Activated gamma-delta T cell treated with Interleukin-2 at 50 U/mL for 16 hours (primary cell): Measurements from ENCODE around the gene XRCC2.

Source experiments
- DNase-seq: peaks from one replicate; pipeline ENCODE4 v3.0.0-alpha.2; 2020

The XRCC2 gene

GRCh38 chr7:152608208-152608607, 67.7 kb downstream of the XRCC2 start:
- no peak for DNase-seq

GRCh38 chr7:152607007-152607406, 68.9 kb downstream of the XRCC2 start:
- no peak for DNase-seq

- no peak for DNase-seq
These were observed 73.0 kb downstream of the XRCC2 start for GRCh38 chr7:152602962-152603361.

GRCh38 chr7:152601305-152601798, 74.6 kb downstream of the XRCC2 start:
- no peak for DNase-seq

GRCh38 chr7:152600266-152600665, 75.7 kb downstream of the XRCC2 start:
- no peak for DNase-seq

- DNase-seq, result no peak
These were observed 78.4 kb downstream of the XRCC2 start for GRCh38 chr7:152597507-152597906.

GRCh38 chr7:152596824-152597223, 79.1 kb downstream of the XRCC2 start:
- no peak for DNase-seq
